Mesenchymal stem cell (in vitro differentiated cells and primary cell): ENCODE measurements around the gene FBXO3.

Experiments
- DNase-seq: peaks from one replicate; pipeline ENCODE4 v3.0.0-alpha.2; 2013
- H2AFZ ChIP-seq: one replicate; pipeline ENCODE4 v1.6.1; 2013; ENCODE audit warnings: low read depth, mild to moderate bottlenecking, control low read depth, inconsistent platforms, low read length, moderate library complexity
- H2AK5ac ChIP-seq: 2 replicates; pipeline ENCODE4 v1.6.1; 2013; ENCODE audit warnings: low read length, moderate library complexity, mild to moderate bottlenecking, inconsistent platforms; ENCODE audit not compliant: severe bottlenecking
- H2BK120ac ChIP-seq: one replicate; pipeline ENCODE4 v1.6.1; 2013; ENCODE audit warnings: low read depth, mild to moderate bottlenecking, inconsistent platforms, low read length, moderate library complexity
- H2BK12ac ChIP-seq, 2 experiments: one replicate each; pipeline ENCODE4 v1.6.1; 2013; ENCODE audit warnings: inconsistent platforms in 2 of 2, low read length in 2 of 2, mild to moderate bottlenecking in 2 of 2, moderate library complexity in 2 of 2, control low read depth in 1 of 2
- H2BK15ac ChIP-seq: one replicate; pipeline ENCODE4 v1.6.1; 2013; ENCODE audit warnings: mild to moderate bottlenecking, low read depth, inconsistent platforms; ENCODE audit not compliant: poor library complexity, severe bottlenecking
- H2BK5ac ChIP-seq: 2 replicates; pipeline ENCODE4 v1.6.1; 2013; ENCODE audit warnings: low read depth, mild to moderate bottlenecking, low read length, control low read depth, inconsistent platforms; ENCODE audit not compliant: poor library complexity, severe bottlenecking
- H3K14ac ChIP-seq, 2 experiments: one replicate each; pipeline ENCODE4 v1.6.1; 2013; ENCODE audit warnings: inconsistent platforms in 2 of 2, low read length in 2 of 2, control low read depth in 1 of 2, mild to moderate bottlenecking in 1 of 2, moderate library complexity in 1 of 2
- H3K18ac ChIP-seq, 2 experiments: one replicate each; pipeline ENCODE4 v1.6.1; 2013; ENCODE audit warnings: inconsistent platforms in 2 of 2, low read length in 2 of 2, control low read depth in 1 of 2, low read depth in 1 of 2, mild to moderate bottlenecking in 1 of 2
- H3K23ac ChIP-seq, 2 experiments: one replicate each; pipeline ENCODE4 v1.6.1; 2013; ENCODE audit warnings: inconsistent platforms in 2 of 2, low read length in 2 of 2, mild to moderate bottlenecking in 2 of 2, moderate library complexity in 2 of 2, control low read depth in 1 of 2
- H3K27ac ChIP-seq: 2 replicates; pipeline ENCODE4 v1.5.1; 2013; ENCODE audit warnings: mild to moderate bottlenecking, moderate library complexity, low read length, control low read depth, inconsistent platforms; ENCODE audit not compliant: poor library complexity, severe bottlenecking
- H3K27me3 ChIP-seq, 2 experiments: 2 replicates each; pipeline versions ENCODE4 v1.6.1 to v1.7.0; 2013; ENCODE audit warnings: low read length in 2 of 2, mild to moderate bottlenecking in 2 of 2, moderate library complexity in 2 of 2, control low read depth in 1 of 2, inconsistent platforms in 1 of 2; ENCODE audit not compliant: control insufficient read depth in 1 of 2, insufficient read depth in 1 of 2
- H3K36me3 ChIP-seq, 2 experiments: 2 replicates each; pipeline versions ENCODE4 v1.6.1 to v1.7.0; 2013; ENCODE audit warnings: low read length in 2 of 2, control low read depth in 1 of 2, inconsistent platforms in 1 of 2, low read depth in 1 of 2, mild to moderate bottlenecking in 1 of 2; ENCODE audit not compliant: insufficient read depth in 2 of 2, control insufficient read depth in 1 of 2
- H3K4ac ChIP-seq, 2 experiments: one replicate each; pipeline ENCODE4 v1.6.1; 2013; ENCODE audit warnings: inconsistent platforms in 2 of 2, low read length in 2 of 2, mild to moderate bottlenecking in 2 of 2, moderate library complexity in 2 of 2, control low read depth in 1 of 2, low read depth in 1 of 2
- H3K4me1 ChIP-seq: 2 replicates; pipeline ENCODE4 v1.6.1; 2013; ENCODE audit warnings: low read depth, low read length, control low read depth; ENCODE audit not compliant: control insufficient read depth, insufficient read depth
- H3K4me2 ChIP-seq: 2 replicates; pipeline ENCODE4 v1.6.1; 2013; ENCODE audit warnings: low read length, mild to moderate bottlenecking, inconsistent platforms; ENCODE audit not compliant: poor library complexity, severe bottlenecking
- H3K4me3 ChIP-seq, 2 experiments: 2 replicates each; pipeline versions ENCODE4 v1.5.1 to v1.7.0; 2013; ENCODE audit warnings: low read length in 2 of 2, mild to moderate bottlenecking in 2 of 2, control low read depth in 1 of 2, low read depth in 1 of 2; ENCODE audit not compliant: insufficient read depth in 1 of 2
- H3K79me1 ChIP-seq: replicated peaks from 2 replicates; pipeline ENCODE4 v1.6.1; 2013; ENCODE audit warnings: mild to moderate bottlenecking, control low read depth, low read length, inconsistent platforms; ENCODE audit not compliant: poor library complexity, severe bottlenecking
- H3K9ac ChIP-seq: 2 replicates; pipeline ENCODE4 v1.7.0; 2013; ENCODE audit warnings: mild to moderate bottlenecking, low read length, moderate library complexity
- H3K9me3 ChIP-seq: 2 replicates; pipeline ENCODE4 v1.7.0; 2013; ENCODE audit warnings: mild to moderate bottlenecking, low read length; ENCODE audit not compliant: control insufficient read depth
- H4K8ac ChIP-seq: one replicate; pipeline ENCODE4 v1.6.1; 2013; ENCODE audit warnings: inconsistent platforms, mild to moderate bottlenecking, low read length, moderate library complexity
- H4K91ac ChIP-seq: one replicate; pipeline ENCODE4 v1.6.1; 2013; ENCODE audit warnings: mild to moderate bottlenecking, low read length, inconsistent platforms
- WGBS: methylation state at CpG from one replicate; pipeline ENCODE4 v1.1.7; 2013; ENCODE audit warnings: mixed read lengths; 5-methylcytosine and 5-hydroxymethylcytosine counted together

FBXO3 gene

DNA sequence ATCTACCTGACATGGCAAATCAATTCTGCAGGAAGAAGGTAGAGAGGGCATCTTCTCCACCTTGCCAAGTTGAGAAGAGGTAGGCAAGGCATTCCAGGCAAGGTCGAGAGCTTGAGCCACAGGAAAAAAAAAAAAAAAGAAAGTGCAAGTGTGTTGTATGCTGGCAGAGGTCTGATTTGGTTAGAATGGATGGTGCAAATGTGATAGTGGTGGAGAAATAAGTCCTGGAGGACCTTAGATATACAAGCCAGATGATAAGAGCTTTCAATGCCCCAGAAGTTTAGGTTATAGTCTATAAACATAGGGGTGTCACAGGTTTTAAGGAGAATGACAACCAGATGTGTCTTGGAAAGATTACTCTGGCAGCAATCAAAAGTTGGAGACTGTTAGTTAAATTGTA is 1.4 kb downstream of the FBXO3 start:
- Histone ChIP-seq H3K27ac (no peak overlapping the region), H3K9me3 (no peaks in the 10 kb centered on the region), H3K4me2 (no peak overlapping the region), H3K14ac (no peak overlapping the region), H3K79me1 (peaks cover 22% of the 10 kb centered on the region), H2AK5ac (no peak overlapping the region), H3K18ac (no peak overlapping the region), H2BK12ac (no peak overlapping the region), H3K9ac (no peak overlapping the region), H3K36me3 (peaks cover 0 to 20% of the 10 kb centered on the region in 2 experiments), H2BK15ac (no peak overlapping the region), H2BK120ac (no peak overlapping the region), H2AFZ (no peak overlapping the region), H4K8ac (no peak overlapping the region), H3K4me1 (peaks cover 13% of the 10 kb centered on the region), H3K4me3 (peak overlapping the region in 1 of 2 experiments; percentile 90), H3K4ac (no peak overlapping the region), H4K91ac (no peak overlapping the region), H3K27me3 (peaks cover 0 to under 1% of the 10 kb centered on the region in 2 experiments), H3K23ac (no peak overlapping the region), H2BK5ac (no peak overlapping the region)
- WGBS, result 86% methylated on average over 1 of the region's 1 CpG
- DNase-seq, result no peak

DNA sequence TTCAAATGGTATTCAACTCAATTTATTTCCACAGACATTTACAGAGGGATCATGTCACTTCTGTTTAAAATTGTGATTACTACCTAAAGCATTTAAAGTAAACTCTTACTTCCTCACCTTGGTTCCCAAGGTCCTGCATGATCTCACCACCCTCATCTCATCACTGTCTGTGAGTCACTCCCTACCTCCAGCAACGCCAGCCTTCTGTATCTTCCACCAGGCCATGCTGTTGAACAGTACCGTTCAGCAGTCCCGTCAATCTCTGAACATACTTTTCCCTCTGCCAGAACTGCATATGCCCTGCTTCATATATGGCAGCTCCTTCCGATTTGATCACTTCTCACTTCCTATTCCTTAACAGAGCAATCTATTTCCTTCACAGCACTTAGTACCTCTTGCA is 2.0 kb downstream of the FBXO3 start:
- H3K9ac ChIP-seq, result no peak overlapping the region
- peaks cover 0 to 26% of the 10 kb centered on the region in 2 experiments for H3K36me3 ChIP-seq
- peak overlapping the region in 1 of 2 experiments; percentile 89 for H3K23ac ChIP-seq
- H4K8ac ChIP-seq, result no peak overlapping the region
- WGBS, result 79% methylated on average over 4 of the region's 4 CpGs
- H2BK5ac ChIP-seq, result no peak overlapping the region
- peak overlapping the region in 1 of 2 experiments; percentile 48 for H3K18ac ChIP-seq
- peaks cover 22% of the 10 kb centered on the region for H3K79me1 ChIP-seq
- no peak overlapping the region for H4K91ac ChIP-seq
- H3K14ac ChIP-seq, result no peak overlapping the region
- H3K4me1 ChIP-seq, result peaks cover 12% of the 10 kb centered on the region
- H2AFZ ChIP-seq, result no peak overlapping the region
- H3K4ac ChIP-seq, result no peak overlapping the region
- no peak overlapping the region for H3K27ac ChIP-seq
- no peak overlapping the region for H2AK5ac ChIP-seq
- no peak overlapping the region for H3K4me3 ChIP-seq
- DNase-seq, result no peak
- no peak overlapping the region for H2BK120ac ChIP-seq
- H2BK15ac ChIP-seq, result no peak overlapping the region
- no peaks in the 10 kb centered on the region for H3K9me3 ChIP-seq
- no peak overlapping the region for H2BK12ac ChIP-seq
- peak overlapping the region; percentile 10 for H3K4me2 ChIP-seq
- no peaks in the 10 kb centered on the region for H3K27me3 ChIP-seq

DNA sequence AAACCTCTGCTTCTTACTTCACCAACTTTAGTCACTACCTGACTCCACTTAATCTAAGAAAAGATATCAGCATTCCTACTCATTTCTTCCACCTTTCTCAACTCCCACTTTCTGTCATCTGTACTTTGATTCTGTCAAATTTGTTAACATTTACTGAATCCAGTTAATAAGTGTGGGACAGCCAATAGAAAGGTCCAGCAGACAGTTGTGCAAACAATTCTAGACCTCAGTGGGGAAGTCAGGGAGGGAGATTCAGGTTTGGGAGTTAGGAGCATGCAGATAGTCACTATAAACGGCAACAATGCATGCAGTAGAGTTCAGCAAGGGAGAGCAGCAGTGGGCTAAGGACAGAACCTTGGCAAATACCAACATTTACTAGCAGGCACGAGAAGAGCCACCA is 4.1 kb downstream of the FBXO3 start:
- no peak for DNase-seq
- Histone ChIP-seq H2BK120ac (no peak overlapping the region), H3K14ac (no peak overlapping the region), H3K23ac (no peak overlapping the region), H3K36me3 (peaks cover 3 to 44% of the 10 kb centered on the region in 2 experiments), H2BK15ac (no peak overlapping the region), H4K8ac (no peak overlapping the region), H3K4me3 (no peak overlapping the region), H3K18ac (no peak overlapping the region), H3K4me2 (no peak overlapping the region), H2BK5ac (no peak overlapping the region), H3K9me3 (no peaks in the 10 kb centered on the region), H3K27ac (no peak overlapping the region), H3K4me1 (peaks cover 5% of the 10 kb centered on the region), H3K4ac (no peak overlapping the region), H2AFZ (no peak overlapping the region), H2AK5ac (no peak overlapping the region), H3K9ac (no peak overlapping the region), H3K79me1 (peaks cover 29% of the 10 kb centered on the region), H3K27me3 (no peaks in the 10 kb centered on the region), H2BK12ac (no peak overlapping the region), H4K91ac (no peak overlapping the region)
- WGBS, result 100% methylated on average over 1 of the region's 2 CpGs

DNA sequence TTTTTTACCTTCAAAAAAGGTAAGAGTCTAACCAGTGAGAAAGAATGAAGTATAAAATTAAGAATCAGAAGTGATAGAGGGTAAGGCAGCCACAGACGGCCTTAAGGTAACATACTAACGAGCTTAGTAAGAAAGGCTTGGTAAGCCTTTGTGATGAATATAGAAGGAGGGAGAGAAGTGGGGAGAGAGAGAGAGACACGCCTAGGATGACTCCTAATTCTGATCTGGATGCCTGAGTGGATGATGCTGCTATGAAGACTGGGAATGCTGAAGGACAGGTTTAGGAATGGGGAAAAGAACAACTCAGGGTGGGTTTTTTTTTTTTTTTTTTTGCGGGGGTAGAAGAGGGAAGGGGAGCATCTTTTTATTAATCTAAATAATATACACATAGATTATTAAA is 4.8 kb downstream of the FBXO3 start:
- DNase-seq, result no peak
- no peak overlapping the region for H3K23ac ChIP-seq
- no peak overlapping the region for H3K4ac ChIP-seq
- H4K91ac ChIP-seq, result no peak overlapping the region
- H3K36me3 ChIP-seq, result peaks cover 5 to 51% of the 10 kb centered on the region in 2 experiments
- peaks cover 4% of the 10 kb centered on the region for H3K4me1 ChIP-seq
- H4K8ac ChIP-seq, result no peak overlapping the region
- H3K4me3 ChIP-seq, result no peak overlapping the region
- H3K79me1 ChIP-seq, result peaks cover 27% of the 10 kb centered on the region
- no peak overlapping the region for H2BK15ac ChIP-seq
- H3K4me2 ChIP-seq, result no peak overlapping the region
- H3K14ac ChIP-seq, result no peak overlapping the region
- no peaks in the 10 kb centered on the region for H3K27me3 ChIP-seq
- H3K9ac ChIP-seq, result no peak overlapping the region
- H2BK12ac ChIP-seq, result no peak overlapping the region
- H3K18ac ChIP-seq, result no peak overlapping the region
- H2BK5ac ChIP-seq, result no peak overlapping the region
- WGBS, result 87% methylated on average over 3 of the region's 4 CpGs
- H2AFZ ChIP-seq, result no peak overlapping the region
- no peak overlapping the region for H2BK120ac ChIP-seq
- no peak overlapping the region for H2AK5ac ChIP-seq
- H3K27ac ChIP-seq, result no peak overlapping the region
- no peaks in the 10 kb centered on the region for H3K9me3 ChIP-seq
